Kidney tubule cell (primary cell): Measurements from ENCODE around the gene CHST3.

Source experiments
- DNase-seq: peaks from one replicate; pipeline ENCODE4 v3.0.0-alpha.2; 2018; ENCODE audit warnings: low spot score

Gene CHST3

DNA sequence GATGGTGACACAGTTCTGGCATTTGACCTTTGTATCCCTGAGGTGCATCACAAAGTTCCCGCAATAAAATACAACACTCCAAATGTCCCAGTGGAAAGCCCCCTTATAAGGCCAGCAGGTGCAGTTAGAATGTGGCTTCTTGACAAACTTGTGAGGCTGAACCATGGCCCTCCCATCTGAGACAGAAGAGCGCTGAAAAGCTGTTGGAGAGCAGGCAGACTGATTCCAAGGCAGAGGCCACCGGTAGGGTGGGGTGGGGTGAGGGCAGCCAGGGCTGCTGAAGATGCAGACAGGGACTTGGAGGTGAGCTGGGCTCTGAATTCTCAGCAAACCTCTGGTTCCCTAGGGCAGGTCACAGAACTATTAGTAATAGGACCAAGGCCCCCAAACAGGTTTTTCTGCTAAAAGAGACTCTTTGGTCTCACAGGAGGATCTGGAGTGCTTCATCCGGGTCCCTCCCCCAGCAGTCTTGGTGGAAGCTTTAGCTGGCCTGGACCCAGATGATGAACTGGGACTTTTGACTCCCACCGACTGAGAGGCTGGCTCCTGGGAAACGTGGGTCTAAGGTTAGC is 15.6 kb upstream of the CHST3 start:
- no peak for DNase-seq

DNA sequence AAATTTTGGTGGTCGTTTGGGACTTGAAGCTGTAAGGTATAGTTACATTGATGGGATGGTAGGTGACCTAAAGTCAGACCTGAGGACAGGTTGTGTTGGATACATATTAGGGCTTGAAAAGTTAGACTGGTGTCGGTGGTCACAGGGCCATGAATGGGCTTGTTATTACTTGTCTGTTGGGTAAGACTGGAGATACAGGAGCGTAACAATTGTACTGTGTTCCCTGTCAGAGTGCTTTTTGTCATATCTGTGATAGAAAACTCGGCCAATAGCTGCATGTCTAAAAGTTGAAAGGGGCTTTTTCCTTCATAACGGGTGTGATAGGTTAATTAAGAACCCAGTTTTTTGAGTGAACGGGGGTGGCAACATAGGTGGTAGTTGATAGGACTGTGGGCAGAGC is 13.5 kb upstream of the CHST3 start:
- DNase-seq: no peak

DNA sequence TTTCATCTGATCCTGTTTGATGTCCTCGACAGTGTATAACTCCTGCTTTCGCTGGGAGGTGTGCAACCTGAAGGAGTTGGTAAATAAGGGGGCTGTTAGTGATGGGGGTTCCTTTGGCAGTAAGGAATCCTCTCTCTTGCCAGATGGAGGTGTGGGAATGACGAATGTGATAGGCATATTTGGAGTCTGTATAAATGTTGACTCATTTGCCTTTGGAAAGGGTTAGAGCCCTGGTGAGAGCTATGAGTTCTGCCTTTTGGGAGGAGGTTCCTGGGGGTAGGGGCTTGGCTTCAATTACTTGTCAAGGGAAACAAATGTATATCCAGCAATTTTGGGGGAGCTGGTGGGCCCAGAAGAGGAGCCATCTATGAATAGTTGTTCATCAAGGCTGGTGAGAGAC is 11.4 kb upstream of the CHST3 start:
- DNase-seq: no peak

DNA sequence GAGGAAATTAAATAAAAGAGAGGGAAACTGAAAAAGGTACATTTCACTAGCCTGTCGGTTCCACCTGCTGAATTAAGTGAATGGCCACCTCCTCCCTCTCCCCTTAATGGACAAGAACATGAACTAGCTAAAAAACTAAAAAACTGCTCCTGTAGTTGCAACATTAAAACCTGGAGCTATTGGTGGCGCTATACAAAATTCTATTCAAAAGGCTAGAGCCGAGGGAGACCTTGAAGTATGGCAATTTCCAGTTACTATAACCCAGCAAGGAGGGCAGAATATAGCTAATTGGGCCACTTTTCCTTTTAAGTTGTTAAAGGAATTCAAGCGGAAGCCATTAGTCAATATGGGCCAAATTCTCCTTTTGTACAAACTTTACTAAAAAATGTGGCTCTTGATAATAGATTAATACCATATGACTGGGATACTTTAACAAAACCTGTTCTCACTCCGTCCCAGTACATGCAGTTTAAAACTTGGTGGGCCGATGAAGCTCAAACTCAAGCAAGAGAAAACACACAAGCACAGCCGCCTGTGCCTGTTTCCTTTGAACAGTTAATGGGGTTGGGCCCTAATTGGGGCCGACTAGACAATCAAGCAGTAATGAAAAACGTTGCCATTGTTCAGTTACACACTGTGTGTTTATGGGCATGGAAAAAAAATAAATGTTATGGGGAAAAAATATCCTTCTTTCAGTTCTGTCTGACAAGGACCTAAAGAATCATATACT is 6.5 kb upstream of the CHST3 start:
- no peak for DNase-seq

DNA sequence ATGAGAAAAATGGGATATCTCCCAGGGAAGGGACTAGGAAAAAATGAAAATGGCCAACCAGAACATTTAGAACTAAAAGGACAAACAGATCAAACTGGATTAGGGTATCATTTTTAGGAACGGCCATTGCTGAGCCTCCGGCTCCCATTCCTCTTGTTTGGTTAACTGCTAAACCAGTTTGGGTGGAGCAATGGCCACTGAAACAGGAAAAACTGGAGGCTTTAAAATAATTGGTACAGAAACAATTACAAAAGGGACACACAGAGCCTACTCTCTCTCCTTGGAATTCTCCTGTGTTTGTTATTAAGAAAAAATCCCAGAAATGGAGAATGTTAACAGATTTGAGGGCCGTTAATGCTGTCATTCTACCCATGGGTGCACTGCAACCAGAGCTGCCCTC is 4.7 kb upstream of the CHST3 start:
- no peak for DNase-seq

DNA sequence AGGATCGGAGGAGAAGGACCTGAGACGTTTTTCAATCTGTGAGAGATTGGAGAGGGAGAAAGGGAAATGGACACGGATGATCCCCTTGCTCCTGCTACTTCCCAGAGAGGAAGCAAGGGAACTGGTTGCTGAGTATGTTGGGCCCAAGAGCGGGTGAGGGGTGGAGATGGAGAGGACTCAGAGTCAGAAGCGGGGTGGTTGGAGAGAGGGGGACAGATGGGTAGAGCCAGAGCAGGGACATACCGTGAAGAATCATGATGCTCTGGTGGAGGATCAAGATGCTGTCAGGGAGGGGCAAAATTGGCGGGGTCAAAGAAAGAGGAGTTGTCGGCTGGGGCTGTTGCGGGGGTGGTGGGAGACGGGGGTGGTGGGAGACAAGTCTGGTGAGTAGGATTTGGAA is 2.4 kb upstream of the CHST3 start:
- no peak for DNase-seq

DNA sequence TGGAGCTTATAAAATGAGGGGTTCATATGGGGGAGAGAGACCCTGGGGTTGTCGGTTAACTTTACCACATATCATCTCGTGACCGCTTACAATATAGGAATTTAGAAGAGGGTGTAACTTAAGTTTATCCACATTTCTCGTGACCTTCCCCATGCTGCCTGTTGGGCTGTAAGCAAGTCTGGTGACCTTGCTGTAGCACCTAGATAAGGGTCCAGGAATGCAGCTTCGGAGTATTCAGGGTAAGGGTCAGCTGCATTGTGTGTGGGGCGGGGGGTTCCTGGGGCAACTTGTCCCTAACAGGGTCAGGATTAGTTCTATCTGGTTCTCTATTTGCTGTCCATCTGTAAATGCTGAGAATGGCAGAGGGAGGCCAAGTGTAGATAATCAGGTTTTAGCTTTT is 1.3 kb upstream of the CHST3 start:
- DNase-seq: no peak

DNA sequence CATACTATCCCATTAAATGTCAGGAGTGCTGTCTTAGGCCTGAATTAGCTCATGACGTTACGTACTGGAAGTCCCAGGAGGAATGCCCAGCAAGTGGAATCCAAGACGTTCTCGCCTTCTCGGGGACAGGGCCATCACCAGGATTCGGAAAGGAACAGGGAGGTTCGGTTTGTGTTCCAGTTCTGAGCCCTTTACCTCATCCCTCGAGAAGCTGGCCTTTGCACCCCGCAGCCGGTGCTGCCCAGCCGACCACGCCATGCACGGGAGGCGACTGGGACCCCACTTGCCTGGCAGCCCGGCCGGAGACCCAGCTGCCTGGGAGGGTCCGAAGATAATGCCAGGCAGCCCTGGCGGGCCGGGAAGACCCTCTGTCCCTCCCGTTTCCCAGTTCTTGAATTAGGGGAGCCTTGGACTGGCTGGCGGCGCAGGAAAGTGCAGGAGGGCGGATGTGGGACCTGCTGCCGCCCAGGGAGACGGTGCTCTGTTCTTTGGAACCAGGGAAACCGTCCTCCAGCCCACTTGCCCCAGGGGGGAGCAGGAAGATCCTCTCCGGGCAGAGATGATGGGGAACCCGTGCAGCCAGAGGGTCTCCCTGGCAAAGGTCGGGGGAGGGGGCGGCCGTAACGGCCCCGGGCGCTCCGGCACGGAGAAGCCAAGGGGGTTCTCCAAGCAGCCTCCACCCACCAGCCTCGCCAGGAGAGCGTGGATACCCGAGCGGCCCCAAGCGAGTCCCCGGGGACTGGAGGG is 671 bp upstream of the CHST3 start:
- DNase-seq: peak; percentile 31

DNA sequence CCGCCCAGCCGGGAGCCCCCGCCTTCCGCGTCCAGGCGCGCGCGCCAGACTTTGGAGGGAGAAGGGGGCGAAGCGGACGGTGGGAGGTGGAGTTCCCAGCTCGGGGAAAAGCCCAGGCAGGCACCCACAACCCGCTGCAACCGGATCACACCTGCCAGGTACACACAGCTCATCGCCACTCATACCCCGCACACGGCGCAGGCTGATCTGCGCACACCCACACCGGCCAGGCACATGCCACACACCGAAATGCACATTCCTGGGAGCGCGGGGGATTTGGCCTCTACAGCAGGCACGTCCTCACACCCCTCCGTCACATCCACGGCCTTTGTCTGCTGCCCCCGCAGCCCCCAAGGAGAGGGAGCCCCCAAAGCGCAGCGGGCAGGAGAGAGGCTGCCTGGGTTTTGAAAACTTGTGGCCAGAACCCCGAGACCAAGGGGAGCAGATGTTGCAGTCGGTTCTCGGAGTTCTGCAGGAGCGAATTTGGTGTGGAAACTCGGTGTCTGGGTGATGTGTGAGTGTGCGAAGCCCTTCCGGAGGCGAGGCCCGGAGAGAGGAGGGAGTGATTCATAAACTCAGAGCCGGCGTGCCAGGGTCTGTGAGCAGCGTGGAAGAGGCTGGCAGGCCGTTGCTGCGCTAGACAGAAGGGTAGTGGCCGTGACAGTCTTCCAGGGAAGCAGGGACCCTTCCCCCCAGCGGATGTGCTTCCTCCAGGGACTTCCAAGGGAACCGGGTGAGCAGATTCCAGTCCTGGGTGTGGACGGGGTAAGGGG is 734 bp downstream of the CHST3 start:
- peak; percentile 92 for DNase-seq

DNA sequence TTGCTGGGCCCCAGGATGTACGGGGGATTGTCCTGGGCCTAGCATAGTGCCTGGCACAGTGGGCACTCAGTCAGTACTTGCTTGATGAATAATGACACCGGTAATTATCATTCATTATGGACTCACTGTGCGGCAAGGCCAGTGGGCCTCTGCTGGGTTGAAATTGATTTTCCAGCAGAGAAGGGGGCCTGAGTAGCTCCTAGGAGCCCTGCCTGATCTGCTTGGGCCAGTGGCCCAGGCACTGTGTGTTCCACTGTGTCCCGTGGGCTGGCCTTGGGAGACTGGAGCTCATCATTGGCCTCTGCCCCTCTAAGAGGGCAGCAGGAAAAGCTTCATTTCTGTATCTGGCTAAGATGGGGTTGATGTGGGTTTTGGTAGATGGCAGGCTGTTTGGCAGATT is 1.4 kb downstream of the CHST3 start:
- peak; percentile 31 for DNase-seq

DNA sequence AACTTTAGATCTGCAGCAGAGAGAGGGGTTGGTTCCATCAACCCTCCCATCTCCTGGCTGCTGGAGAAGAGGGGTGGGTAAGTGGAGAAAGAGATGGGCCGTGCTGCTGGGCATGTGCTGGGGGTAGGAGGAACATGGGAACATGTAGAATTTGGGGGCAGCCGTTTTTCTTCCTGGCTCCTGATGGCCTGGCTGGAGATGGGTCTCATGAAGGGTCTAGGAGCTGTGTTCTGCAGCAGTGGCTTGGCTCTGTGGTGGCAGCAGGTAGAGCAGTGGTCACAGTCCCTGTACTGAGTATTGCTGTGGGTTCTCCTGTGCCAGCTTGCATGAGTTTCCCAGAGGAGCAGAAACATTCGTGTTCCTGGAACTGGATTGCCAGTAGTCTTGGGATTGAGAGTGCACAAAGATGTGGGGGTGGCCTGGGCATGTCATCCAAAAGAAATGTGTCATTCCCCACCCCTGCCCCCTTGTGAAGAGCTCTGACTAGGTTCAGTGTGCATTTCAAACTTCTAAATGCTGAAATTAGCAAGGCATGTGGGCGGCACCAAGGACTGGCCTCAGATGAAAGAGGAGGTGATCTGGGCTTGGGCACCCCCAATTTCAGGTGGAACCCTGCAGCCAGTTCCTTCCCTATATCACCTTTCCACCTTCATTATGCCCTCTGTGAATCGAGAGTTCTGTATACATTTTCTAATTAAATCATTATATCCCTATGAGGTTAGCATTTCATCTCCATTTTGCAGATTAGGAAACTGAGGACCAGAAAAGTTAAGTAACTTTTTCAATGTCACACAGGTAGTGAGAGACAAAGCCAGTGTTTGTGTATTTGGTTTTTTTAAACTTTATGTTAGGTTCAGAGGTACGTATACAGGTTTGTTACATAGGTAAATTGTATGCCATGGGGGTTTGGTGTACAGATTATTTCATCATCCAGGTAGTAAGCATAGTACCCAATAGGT is 2.1 kb downstream of the CHST3 start:
- peak; percentile 89 for DNase-seq

DNA sequence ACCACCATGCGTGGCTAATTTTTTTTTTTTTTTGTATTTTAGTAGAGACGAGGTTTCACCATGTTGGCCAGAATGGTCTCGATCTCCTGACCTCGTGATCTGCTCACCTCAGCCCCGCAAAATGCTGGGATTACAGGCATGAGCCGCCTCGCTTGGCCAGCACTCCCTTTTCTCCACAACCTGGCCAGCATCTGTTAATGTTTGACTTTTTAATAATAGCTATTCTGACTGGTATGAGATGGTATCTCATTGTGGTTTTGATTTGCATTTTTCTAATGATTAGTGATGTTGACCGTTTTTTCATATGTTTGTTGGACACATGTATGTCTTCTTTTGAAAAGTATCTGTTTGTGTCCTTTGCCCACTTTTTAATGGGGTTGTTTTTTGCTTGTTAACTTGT is 3.8 kb downstream of the CHST3 start:
- peak; percentile 92 for DNase-seq

DNA sequence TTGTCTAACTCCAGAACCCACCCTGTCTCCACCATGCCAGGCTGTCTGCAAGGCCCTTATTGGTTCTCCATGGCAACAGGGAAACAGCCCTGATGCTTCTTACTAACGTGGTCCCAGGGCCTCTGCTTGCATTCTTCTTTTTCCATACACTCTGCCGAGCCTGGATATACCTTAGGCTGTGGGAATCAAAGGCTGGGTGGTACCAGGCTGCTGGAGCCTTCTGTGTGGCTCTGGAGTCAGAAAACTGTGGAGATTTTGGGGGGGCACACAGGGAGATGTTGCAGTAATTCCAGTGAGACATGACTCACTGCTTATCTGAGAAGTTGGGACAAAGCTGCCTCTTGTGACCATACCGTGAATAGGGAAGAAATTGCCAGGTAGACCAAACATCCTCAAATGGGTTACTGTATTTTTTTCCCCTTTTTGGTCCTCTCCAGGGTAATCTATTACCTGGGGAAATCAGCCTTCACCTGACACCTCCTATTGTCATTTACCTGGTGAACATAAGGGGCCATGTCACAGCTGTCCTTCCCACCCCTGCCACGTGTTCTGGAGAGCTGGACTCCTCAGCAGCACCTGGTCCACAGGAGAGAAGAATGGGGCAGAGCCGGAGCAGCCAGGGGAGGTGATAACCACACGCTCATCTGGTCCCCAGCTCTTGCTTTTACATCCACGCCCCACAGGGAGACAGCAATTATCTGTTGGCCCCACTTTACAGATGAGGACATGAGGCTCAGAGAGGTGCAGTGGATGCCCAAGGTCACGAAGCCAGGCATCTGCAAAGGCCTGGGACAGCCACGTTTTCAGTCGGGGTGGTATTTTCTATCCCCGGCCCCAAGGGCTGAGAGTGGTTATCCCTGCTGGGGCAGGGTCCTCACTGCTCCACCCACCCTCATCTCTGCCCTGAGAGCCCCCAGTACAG is 4.6 kb downstream of the CHST3 start:
- DNase-seq: peak; percentile 79

DNA sequence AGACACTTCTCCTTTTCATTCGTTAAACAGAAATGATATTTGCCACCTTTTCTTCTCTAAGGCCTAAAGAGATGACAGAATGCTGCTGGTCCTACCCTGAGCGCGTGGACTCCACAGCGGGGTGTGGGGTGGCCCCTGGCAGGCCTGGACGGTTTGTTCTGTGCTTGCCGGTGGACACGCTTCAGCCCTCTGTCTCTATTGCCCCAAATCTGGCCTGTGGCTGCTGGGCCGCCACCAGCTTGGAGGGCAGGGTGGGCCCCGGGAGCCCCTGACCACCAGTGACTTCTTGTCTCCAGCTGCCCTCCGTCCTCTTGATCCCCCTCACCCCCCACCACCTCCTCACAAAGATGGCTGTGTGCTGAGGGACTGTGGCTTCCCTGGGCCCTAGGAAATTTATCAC is 5.7 kb downstream of the CHST3 start:
- DNase-seq: no peak

DNA sequence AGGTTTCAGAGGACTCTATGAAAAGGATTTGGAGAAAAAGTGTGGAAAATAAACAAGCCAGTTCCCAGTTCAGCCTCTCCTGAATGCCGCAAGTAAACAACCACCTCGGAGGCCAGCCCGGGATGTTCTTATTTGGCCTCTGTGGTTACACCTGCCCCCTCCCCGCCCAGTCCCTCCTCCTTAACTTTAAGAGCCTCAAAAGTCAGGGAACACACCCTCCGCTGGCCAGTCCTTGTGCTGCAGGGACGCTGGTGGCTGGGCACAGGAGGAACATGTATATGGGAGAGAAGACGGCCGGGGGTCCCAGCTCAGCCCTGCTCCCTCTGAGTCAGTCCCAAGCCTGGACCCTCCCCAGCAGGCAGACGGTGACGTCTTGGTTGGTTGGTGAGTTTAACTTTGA is 6.1 kb downstream of the CHST3 start:
- DNase-seq: peak; percentile 53

DNA sequence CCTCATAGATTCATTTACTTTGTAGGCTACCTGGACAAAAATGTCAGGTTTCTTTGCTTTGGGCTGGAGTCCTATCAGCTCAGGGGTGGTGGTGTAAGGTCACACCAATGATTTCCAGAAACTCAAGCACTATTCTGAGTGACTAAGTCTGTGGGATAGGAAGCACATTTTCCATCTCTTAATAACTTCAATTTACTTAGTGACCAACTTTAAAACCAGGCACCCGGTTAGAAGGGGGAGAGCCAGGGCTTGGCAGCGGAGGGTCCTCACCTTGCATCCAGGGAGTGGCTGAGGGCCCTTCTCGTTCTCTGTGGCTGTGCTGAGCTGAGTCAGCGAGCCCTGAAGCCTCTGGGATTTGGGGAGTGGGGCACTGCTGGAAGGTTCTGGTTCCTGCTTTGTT is 6.7 kb downstream of the CHST3 start:
- DNase-seq: peak; percentile 76

DNA sequence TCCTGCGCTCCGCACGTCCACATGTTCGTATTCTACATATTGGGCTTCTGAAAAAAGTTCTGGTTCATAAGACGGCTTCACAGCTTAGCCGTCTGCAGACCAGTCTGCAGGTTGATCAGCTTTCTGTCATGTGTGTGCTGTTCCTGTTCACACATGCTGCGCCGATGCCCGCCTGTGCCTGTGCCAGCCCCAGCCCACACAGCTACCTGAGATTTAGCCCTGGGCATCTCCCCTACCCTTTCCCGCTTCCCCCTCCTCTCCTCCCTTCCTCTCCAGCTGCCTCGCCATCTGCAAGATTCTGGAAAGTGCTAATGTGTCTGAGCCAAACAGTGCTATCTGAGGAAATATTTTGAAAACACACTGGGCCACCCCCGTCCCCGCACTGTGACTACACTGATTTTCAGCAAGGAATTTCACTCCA is 7.1 kb downstream of the CHST3 start:
- DNase-seq: no peak

DNA sequence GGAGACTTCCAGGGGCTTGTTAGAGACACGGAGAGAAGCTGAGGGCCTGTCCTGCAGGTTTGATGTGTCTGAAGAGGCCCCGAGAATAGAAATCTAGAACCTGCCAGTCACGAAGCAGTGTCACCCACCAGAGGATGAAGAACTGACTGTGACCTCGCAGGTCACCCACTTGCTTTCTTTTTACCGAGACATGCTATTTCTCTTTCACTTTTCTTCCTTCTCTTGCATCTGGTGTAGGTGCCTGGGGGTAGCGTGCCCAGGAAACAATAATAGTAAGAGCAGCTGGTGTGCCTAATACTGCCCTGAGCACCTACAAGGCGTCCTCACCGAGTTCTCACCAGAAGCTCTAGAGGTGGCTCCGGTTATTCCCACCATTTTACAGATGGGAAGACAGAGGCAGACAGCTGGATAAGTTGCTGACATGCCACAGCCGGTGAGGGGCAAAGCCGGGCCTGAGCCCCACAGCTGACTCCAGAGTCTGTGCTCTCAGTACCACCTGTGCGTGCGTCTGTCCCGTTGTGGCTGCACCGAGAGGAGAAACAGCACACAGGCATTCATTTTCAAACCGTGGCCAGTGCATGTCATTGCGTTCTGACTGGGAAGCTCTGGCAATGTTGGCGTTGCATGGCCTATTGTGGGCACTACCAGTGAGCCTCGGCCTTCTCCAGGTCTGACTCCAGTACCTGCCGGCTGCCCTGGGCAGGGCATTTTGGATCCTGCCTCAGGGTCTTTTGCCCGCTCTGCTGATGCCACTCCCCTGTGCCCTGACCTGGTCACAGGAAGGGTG is 7.8 kb downstream of the CHST3 start:
- no peak for DNase-seq
